ENCODE results near the gene CACNG6.

- TF ChIP-seq, protein P1, sequence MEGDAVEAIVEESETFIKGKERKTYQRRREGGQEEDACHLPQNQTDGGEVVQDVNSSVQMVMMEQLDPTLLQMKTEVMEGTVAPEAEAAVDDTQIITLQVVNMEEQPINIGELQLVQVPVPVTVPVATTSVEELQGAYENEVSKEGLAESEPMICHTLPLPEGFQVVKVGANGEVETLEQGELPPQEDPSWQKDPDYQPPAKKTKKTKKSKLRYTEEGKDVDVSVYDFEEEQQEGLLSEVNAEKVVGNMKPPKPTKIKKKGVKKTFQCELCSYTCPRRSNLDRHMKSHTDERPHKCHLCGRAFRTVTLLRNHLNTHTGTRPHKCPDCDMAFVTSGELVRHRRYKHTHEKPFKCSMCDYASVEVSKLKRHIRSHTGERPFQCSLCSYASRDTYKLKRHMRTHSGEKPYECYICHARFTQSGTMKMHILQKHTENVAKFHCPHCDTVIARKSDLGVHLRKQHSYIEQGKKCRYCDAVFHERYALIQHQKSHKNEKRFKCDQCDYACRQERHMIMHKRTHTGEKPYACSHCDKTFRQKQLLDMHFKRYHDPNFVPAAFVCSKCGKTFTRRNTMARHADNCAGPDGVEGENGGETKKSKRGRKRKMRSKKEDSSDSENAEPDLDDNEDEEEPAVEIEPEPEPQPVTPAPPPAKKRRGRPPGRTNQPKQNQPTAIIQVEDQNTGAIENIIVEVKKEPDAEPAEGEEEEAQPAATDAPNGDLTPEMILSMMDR (IDR thresholded peaks at IDR 0.05): no peak
- no peak for TF ChIP-seq EP300 (IDR thresholded peaks at IDR 0.05)
- TF ChIP-seq POLR2AphosphoS5 (IDR thresholded peaks at IDR 0.05): no peak
- no peak for TF ChIP-seq POLR2A (IDR thresholded peaks at IDR 0.05)
Measured at GRCh38 chr19:53992815-53993214, 1.4 kb downstream of the CACNG6 start.

Data from upper lobe of left lung (tissue), 4 donors.